Thyroid gland (tissue), 4 donors: ENCODE measurements around the gene FAR1.

Experiments used
- POLR2A ChIP-seq, 2 donors: fragments of 450-650 bp; IDR thresholded peaks; one replicate each; pipeline ENCODE4 v1.6.1; 2017; ENCODE audit warnings: antibody characterized with exemption in 2 of 2, mild to moderate bottlenecking in 2 of 2, moderate library complexity in 1 of 2
- TF ChIP-seq, protein P1 (sequence below), 6 experiments: fragments of 200-600 bp in 3 of 6; fragments of 450-650 bp in 3 of 6; sonication (generic) in 3 of 6; IDR thresholded peaks; one replicate each; pipeline ENCODE4 v1.5.1; 2016 to 2019; ENCODE audit warnings: antibody characterized with exemption in 6 of 6, mild to moderate bottlenecking in 2 of 6, inconsistent platforms in 1 of 6, moderate library complexity in 1 of 6

DNA sequence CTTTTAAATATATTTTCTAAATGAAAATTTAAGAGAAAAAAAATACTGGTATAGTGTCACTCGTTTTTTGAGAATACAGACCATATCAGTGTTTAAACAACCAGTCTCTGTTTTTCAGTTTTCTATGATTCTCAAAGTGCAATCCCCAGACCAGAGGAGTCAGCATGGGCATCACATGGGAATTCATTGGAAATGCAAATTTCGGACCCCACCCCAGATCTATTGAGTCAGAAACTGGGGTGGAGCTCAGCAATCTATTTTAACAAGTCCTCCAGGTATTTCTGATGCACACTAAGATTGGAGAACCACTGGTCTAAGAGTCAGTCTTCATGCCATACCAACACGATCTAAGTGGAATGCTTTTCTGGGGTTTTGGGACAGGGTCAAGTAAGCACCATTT, 66.1 kb downstream of the FAR1 start:
- TF ChIP-seq, protein P1, sequence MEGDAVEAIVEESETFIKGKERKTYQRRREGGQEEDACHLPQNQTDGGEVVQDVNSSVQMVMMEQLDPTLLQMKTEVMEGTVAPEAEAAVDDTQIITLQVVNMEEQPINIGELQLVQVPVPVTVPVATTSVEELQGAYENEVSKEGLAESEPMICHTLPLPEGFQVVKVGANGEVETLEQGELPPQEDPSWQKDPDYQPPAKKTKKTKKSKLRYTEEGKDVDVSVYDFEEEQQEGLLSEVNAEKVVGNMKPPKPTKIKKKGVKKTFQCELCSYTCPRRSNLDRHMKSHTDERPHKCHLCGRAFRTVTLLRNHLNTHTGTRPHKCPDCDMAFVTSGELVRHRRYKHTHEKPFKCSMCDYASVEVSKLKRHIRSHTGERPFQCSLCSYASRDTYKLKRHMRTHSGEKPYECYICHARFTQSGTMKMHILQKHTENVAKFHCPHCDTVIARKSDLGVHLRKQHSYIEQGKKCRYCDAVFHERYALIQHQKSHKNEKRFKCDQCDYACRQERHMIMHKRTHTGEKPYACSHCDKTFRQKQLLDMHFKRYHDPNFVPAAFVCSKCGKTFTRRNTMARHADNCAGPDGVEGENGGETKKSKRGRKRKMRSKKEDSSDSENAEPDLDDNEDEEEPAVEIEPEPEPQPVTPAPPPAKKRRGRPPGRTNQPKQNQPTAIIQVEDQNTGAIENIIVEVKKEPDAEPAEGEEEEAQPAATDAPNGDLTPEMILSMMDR (IDR thresholded peaks at IDR 0.05), result no peak
- TF ChIP-seq POLR2A (IDR thresholded peaks at IDR 0.05), result no peak
